ENCODE data around the gene TP53TG5.

Gene TP53TG5

DNA sequence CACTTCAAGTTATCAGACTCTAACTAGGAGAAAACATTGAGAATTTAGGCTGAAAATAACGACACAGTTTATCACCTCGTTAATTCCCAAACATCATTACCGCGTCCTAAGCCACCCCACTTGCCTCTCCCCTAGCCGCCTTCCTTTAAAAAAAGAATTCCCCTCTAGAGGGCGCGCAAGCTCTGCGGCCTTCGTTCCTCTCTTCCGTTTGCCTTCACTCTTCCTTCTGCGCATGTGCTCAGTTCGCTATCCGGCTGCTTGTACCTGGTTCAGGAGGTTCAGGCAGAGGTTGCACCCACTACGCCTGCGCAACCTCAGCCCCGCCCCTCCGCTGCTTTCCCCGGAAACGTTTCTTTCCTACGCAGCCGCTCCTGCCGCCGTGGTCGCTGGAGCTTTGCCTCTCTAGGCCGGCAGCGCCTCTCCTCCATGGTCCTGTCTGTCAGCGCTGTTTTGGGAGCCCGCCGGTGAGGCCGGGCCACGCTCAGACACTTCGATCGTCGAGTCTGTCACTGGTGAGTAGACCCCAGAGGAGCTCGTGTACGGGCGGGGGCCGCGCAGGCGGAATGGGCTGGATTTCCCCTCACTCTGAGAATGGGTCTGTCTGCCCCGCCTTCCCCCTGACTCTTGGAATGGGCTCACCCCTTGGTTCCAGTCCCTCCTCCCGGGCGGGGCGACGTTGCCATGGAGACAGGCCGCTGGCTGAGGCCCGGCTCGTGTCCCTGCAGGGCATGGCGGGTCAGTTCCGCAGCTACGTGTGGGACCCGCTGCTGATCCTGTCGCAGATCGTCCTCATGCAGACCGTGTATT lies 15.1 kb downstream of the TP53TG5 start, which contains the start of gene SYS1:
Gene SYS1 (plus strand): TSS at position 353 of the 807 bp plus-strand sequence. CDS start 376 bp downstream, at position 729.
- Histone ChIP-seq H3K4me2 (ENCODE audit: low read length) (peak within 1 kb of the TSS; percentile 97), H3K56ac (ENCODE audit: low read length) (peak within 1 kb of the TSS; percentile 99), H3K27ac (ENCODE audit: low read depth, low read length) (peak within 1 kb of the TSS; percentile 60), H3K9ac (ENCODE audit: low read length) (peak within 1 kb of the TSS; percentile 96), H3K4me1 (ENCODE audit: control insufficient read depth, low read depth, low read length) (peaks cover 9% of the 10 kb centered on the region), H3K4me3 (ENCODE audit: low read length) (peak within 1 kb of the TSS; percentile 96), H4K8ac (ENCODE audit: low read depth, low read length) (no peak within 1 kb of the TSS), H3K36me3 (ENCODE audit: control insufficient read depth, insufficient read depth, low read length) (peaks cover 2% of the 10 kb centered on the region), H3K23ac (ENCODE audit: low read length) (peak within 1 kb of the TSS; percentile 45), H4K5ac (ENCODE audit: low read length) (peak within 1 kb of the TSS; percentile 76), H2BK15ac (replicated peaks; ENCODE audit: low read depth) (no peak within 1 kb of the TSS), H2AK5ac (ENCODE audit: low read length) (no peak within 1 kb of the TSS), H2BK5ac (ENCODE audit: low read length) (peak within 1 kb of the TSS; percentile 95), H2BK120ac (ENCODE audit: low read depth, low read length) (no peak within 1 kb of the TSS), H3K79me1 (ENCODE audit: low read length) (peaks cover 17% of the 10 kb centered on the region), H3K4ac (ENCODE audit: low read depth, low read length) (peak within 1 kb of the TSS; percentile 21), H3K18ac (ENCODE audit: low read length) (no peak within 1 kb of the TSS), H3K27me3 (ENCODE audit: insufficient read depth, low read length, poor library complexity) (no peaks in the 10 kb centered on the region), H3K79me2 (ENCODE audit: control insufficient read depth, insufficient read depth, low read length) (peaks cover 8% of the 10 kb centered on the region)
- DNase-seq = peak; percentile 99
- WGBS (ENCODE audit: extremely low coverage, insufficient coverage, low lambda C conversion rate) = no CpG with 5 or more reads among the region's 55 CpGs

DNA sequence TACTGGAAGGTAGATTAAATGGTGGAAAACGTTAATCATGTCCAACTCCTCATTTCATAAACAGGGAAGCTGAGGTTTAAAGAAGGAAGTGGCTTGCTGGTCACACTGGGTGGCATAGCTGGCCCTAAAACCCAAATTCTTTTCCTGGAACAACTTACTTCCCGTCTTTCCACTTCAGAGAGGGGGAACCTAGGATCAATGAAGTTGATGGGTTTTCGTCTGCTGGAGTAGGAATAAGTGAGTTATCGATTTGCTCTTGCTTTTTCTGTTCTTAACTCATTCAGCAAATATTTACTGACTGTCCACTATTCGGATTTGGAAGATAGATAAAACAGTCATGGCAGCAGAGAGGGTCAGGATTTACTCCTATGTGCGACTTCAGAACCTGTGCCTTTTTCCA lies 16.3 kb downstream of the TP53TG5 start:
- no peak overlapping the region for H3K9ac ChIP-seq (ENCODE audit: low read length)
- H3K79me2 ChIP-seq (ENCODE audit: control insufficient read depth, insufficient read depth, low read length) = peaks cover 8% of the 10 kb centered on the region
- H3K27me3 ChIP-seq (ENCODE audit: insufficient read depth, low read length, poor library complexity) = no peaks in the 10 kb centered on the region
- H2AK5ac ChIP-seq (ENCODE audit: low read length) = no peak overlapping the region
- no peak overlapping the region for H3K4me2 ChIP-seq (ENCODE audit: low read length)
- no peak overlapping the region for H2BK5ac ChIP-seq (ENCODE audit: low read length)
- no peak overlapping the region for H3K56ac ChIP-seq (ENCODE audit: low read length)
- no peak overlapping the region for H4K5ac ChIP-seq (ENCODE audit: low read length)
- no peak overlapping the region for H3K4me3 ChIP-seq (ENCODE audit: low read length)
- no peak overlapping the region for H2BK15ac ChIP-seq (replicated peaks; ENCODE audit: low read depth)
- H4K8ac ChIP-seq (ENCODE audit: low read depth, low read length) = no peak overlapping the region
- H3K27ac ChIP-seq (ENCODE audit: low read depth, low read length) = no peak overlapping the region
- peaks cover 9% of the 10 kb centered on the region for H3K4me1 ChIP-seq (ENCODE audit: control insufficient read depth, low read depth, low read length)
- no peak overlapping the region for H3K23ac ChIP-seq (ENCODE audit: low read length)
- no CpG with 5 or more reads among the region's 6 CpGs for WGBS (ENCODE audit: extremely low coverage, insufficient coverage, low lambda C conversion rate)
- peaks cover 2% of the 10 kb centered on the region for H3K36me3 ChIP-seq (ENCODE audit: control insufficient read depth, insufficient read depth, low read length)
- DNase-seq = no peak
- no peak overlapping the region for H3K18ac ChIP-seq (ENCODE audit: low read length)
- no peak overlapping the region for H2BK120ac ChIP-seq (ENCODE audit: low read depth, low read length)
- H3K79me1 ChIP-seq (ENCODE audit: low read length) = peaks cover 17% of the 10 kb centered on the region
- no peak overlapping the region for H3K4ac ChIP-seq (ENCODE audit: low read depth, low read length)

DNA sequence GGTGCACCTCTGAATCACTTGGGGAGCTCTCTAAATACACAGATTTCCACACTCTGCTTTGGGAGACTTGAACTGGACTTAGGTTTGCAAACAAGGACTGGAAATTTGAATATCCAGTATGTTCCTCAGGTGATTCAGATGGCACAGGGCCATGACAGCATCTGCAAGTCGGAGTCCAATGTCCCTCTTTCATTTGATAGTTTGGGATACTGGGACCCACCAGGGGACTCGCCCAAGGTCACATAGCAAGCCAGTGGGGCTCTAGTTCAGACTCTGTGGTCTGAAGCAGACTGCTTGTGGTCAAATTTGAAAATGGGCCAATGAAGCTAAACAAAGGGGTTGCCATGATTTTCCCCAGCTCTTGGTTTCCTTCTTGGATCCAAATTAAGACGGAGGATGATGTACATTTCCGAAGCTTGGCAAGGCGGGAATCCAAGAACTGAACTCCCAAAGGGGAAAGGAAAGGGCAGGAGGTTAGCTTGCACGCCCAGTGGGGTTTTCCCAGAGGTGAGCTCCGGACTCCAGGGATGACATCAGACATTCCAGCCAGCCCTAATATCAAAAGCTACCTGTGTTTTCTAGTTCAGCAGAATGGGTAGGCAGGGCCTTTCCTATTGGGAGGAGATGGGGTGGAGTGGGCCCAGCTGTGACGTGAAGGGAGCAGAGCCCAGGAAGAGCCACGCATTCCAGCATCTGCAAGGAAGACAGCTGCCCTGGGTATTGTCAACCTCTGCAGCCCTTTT lies 18.5 kb downstream of the TP53TG5 start:
- H3K79me2 ChIP-seq (ENCODE audit: control insufficient read depth, insufficient read depth, low read length) = peaks cover 6% of the 10 kb centered on the region
- peaks cover 9% of the 10 kb centered on the region for H3K4me1 ChIP-seq (ENCODE audit: control insufficient read depth, low read depth, low read length)
- H4K8ac ChIP-seq (ENCODE audit: low read depth, low read length) = no peak overlapping the region
- H2BK15ac ChIP-seq (replicated peaks; ENCODE audit: low read depth) = no peak overlapping the region
- no peak overlapping the region for H3K4me2 ChIP-seq (ENCODE audit: low read length)
- no peak overlapping the region for H2BK5ac ChIP-seq (ENCODE audit: low read length)
- no peak overlapping the region for H3K27ac ChIP-seq (ENCODE audit: low read depth, low read length)
- no peak for DNase-seq
- H3K4ac ChIP-seq (ENCODE audit: low read depth, low read length) = no peak overlapping the region
- H4K5ac ChIP-seq (ENCODE audit: low read length) = no peak overlapping the region
- no peak overlapping the region for H3K56ac ChIP-seq (ENCODE audit: low read length)
- no peak overlapping the region for H3K9ac ChIP-seq (ENCODE audit: low read length)
- no peaks in the 10 kb centered on the region for H3K27me3 ChIP-seq (ENCODE audit: insufficient read depth, low read length, poor library complexity)
- H3K18ac ChIP-seq (ENCODE audit: low read length) = no peak overlapping the region
- H3K23ac ChIP-seq (ENCODE audit: low read length) = no peak overlapping the region
- no peak overlapping the region for H2BK120ac ChIP-seq (ENCODE audit: low read depth, low read length)
- peaks cover 8% of the 10 kb centered on the region for H3K79me1 ChIP-seq (ENCODE audit: low read length)
- no peak overlapping the region for H3K4me3 ChIP-seq (ENCODE audit: low read length)
- no peak overlapping the region for H2AK5ac ChIP-seq (ENCODE audit: low read length)
- H3K36me3 ChIP-seq (ENCODE audit: control insufficient read depth, insufficient read depth, low read length) = no peaks in the 10 kb centered on the region
- WGBS (ENCODE audit: extremely low coverage, insufficient coverage, low lambda C conversion rate) = no CpG with 5 or more reads among the region's 9 CpGs

DNA sequence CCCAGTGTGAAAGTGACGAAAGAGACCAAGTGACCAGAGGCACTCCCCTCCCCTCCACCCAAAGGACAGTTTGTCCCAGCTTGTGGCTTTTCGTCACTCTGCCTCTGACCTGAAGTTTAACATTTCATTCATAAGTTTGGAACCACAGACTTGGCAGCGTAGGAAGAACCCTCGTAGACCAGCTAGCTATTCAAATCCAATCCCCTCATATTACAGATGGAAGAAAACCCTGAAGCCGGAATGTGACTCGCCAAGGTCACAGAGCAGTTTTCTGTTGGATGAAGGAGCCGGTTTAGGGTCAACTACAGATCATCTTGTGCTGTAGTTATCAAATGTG lies 19.1 kb downstream of the TP53TG5 start:
- no peak for DNase-seq
- Histone ChIP-seq H2BK15ac (replicated peaks; ENCODE audit: low read depth) (no peak overlapping the region), H3K4me3 (ENCODE audit: low read length) (no peak overlapping the region), H3K4ac (ENCODE audit: low read depth, low read length) (no peak overlapping the region), H3K27me3 (ENCODE audit: insufficient read depth, low read length, poor library complexity) (no peaks in the 10 kb centered on the region), H3K4me1 (ENCODE audit: control insufficient read depth, low read depth, low read length) (peaks cover 8% of the 10 kb centered on the region), H4K8ac (ENCODE audit: low read depth, low read length) (no peak overlapping the region), H2BK5ac (ENCODE audit: low read length) (no peak overlapping the region), H2AK5ac (ENCODE audit: low read length) (no peak overlapping the region), H3K23ac (ENCODE audit: low read length) (no peak overlapping the region), H3K36me3 (ENCODE audit: control insufficient read depth, insufficient read depth, low read length) (no peaks in the 10 kb centered on the region), H4K5ac (ENCODE audit: low read length) (no peak overlapping the region), H3K56ac (ENCODE audit: low read length) (no peak overlapping the region), H3K27ac (ENCODE audit: low read depth, low read length) (no peak overlapping the region), H2BK120ac (ENCODE audit: low read depth, low read length) (no peak overlapping the region), H3K9ac (ENCODE audit: low read length) (no peak overlapping the region), H3K18ac (ENCODE audit: low read length) (no peak overlapping the region), H3K79me2 (ENCODE audit: control insufficient read depth, insufficient read depth, low read length) (peaks cover 5% of the 10 kb centered on the region), H3K4me2 (ENCODE audit: low read length) (no peak overlapping the region), H3K79me1 (ENCODE audit: low read length) (peaks cover 6% of the 10 kb centered on the region)
- no CpG with 5 or more reads among the region's 7 CpGs for WGBS (ENCODE audit: extremely low coverage, insufficient coverage, low lambda C conversion rate)

DNA sequence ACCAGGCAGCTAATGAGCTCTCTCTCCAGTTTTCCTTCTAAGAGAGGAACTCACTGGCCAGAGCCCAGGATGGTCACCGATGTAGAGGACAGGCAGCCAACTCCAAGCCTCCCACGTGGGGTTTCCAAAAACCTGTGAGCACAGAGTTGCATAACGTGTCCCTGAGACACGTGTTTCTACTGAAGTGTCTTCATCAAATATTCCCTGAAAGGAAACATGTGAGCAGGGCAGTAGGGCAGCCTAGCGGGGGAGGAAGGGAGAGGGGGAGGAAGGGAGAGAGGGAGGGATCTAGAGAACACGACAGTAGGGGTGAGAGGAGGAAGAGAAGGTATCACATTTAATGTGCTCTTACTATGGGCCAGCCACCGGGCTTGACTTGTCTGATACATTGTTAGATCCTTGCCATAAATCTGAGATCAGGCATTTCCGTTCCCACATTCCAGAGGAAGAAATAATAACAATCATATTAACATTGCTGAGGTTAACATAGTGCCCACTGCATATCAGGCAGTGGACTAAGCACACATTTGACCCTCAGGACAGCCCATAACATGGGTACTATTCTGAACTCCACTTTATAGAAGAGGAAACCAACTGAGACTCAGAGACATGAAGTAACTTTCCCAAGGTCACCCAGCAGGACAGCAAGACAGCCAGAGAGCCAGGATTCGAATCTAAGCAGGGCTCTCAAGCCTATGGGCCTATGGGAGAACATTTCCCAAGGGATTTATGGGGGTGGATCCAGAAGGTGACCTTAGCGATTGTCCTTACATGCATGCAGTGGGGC lies 19.6 kb downstream of the TP53TG5 start:
- DNase-seq = no peak
- no peaks in the 10 kb centered on the region for H3K79me2 ChIP-seq (ENCODE audit: control insufficient read depth, insufficient read depth, low read length)
- H3K4ac ChIP-seq (ENCODE audit: low read depth, low read length) = no peak overlapping the region
- H3K27me3 ChIP-seq (ENCODE audit: insufficient read depth, low read length, poor library complexity) = no peaks in the 10 kb centered on the region
- peaks cover 4% of the 10 kb centered on the region for H3K4me1 ChIP-seq (ENCODE audit: control insufficient read depth, low read depth, low read length)
- H3K23ac ChIP-seq (ENCODE audit: low read length) = no peak overlapping the region
- WGBS (ENCODE audit: extremely low coverage, insufficient coverage, low lambda C conversion rate) = no CpG with 5 or more reads among the region's 10 CpGs
- H2BK120ac ChIP-seq (ENCODE audit: low read depth, low read length) = no peak overlapping the region
- H3K9ac ChIP-seq (ENCODE audit: low read length) = no peak overlapping the region
- no peak overlapping the region for H3K4me3 ChIP-seq (ENCODE audit: low read length)
- H3K56ac ChIP-seq (ENCODE audit: low read length) = peak overlapping the region; percentile 17
- no peak overlapping the region for H2AK5ac ChIP-seq (ENCODE audit: low read length)
- no peak overlapping the region for H3K27ac ChIP-seq (ENCODE audit: low read depth, low read length)
- H3K36me3 ChIP-seq (ENCODE audit: control insufficient read depth, insufficient read depth, low read length) = no peaks in the 10 kb centered on the region
- H3K4me2 ChIP-seq (ENCODE audit: low read length) = no peak overlapping the region
- H3K18ac ChIP-seq (ENCODE audit: low read length) = no peak overlapping the region
- peaks cover under 1% of the 10 kb centered on the region for H3K79me1 ChIP-seq (ENCODE audit: low read length)
- H4K8ac ChIP-seq (ENCODE audit: low read depth, low read length) = no peak overlapping the region
- no peak overlapping the region for H4K5ac ChIP-seq (ENCODE audit: low read length)
- H2BK15ac ChIP-seq (replicated peaks; ENCODE audit: low read depth) = no peak overlapping the region
- no peak overlapping the region for H2BK5ac ChIP-seq (ENCODE audit: low read length)
